ENCODE results near the gene CD36. TPM values are rescaled to one million over a fixed set of nuclear protein-coding genes. Genes with fewer than 3 reads are reported as not detected.

CD36 gene
- polyA plus RNA-seq, 3 donors, result 22.6 to 33.6 (median 27.3) TPM

DNA sequence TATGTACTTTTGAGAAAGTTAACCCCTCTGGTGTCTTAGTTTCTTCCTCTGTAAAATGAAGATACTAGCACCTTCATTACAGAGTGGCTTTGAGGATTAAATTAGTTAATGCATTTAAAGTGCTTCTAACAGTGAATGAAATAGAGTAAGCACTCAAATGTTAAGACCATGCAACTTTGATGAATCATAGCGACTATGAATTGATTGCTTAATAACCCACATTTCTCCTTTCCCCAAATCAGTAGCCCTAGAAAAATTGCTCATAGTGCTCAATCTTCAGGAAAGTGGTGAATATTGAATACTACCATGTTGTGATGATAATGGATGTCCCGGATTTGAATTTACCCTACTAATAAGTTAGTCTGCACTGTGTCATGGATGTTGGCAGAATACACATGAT is 48.1 kb downstream of the CD36 start:
- no peak for DNase-seq

DNA sequence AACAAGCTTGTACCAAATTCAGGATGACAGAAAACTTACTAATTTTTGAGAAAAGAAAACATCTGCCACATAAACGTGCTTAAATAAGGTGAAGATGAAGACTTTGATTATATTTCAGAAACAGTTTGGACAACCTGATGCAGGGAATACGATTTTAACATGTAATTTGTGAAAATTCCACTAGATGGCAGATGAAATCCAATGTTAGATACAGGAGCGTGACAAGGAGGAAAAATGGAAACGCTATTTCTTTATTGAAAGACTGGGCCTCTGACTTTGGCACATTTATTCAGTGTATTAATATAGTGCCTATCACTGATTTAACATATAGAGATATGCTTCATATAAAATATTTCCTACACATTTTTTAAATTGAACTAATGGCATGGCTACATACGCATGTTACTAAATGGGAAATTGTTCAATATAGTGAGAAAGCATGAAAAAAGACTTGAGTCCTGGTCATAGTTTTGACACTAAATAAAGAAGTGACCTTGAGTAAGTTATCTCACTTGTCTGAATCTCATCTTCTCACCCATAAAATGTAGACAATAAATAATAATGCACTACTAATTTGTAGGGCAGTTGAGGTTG is 60.7 kb downstream of the CD36 start:
- DNase-seq, result peak; percentile 31

DNA sequence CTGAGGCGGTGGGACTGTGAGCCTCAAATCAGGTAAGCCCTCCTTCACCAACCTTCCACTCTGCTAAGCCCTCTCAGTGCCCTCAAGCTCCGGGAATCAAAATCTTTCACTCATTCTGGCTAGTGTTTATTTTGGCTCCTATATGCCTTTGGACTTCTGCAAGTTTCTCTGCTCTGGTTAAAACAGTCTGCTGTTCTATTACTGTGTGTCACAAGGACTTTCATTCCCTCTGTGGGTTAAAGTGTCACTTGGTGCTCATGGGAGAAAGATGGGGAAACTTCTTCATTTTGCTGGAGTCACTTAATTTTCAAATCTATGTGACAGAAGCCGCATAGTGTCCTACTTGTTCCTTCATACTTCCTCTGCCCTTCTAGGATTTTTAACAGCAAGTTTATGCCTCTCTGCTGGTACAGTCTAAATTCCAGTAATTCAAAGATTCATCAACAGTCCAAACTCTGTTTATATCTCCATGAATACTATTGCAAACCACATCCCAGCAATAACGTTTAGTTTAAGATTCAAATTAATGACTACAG is 61.3 kb downstream of the CD36 start:
- no peak for DNase-seq

DNA sequence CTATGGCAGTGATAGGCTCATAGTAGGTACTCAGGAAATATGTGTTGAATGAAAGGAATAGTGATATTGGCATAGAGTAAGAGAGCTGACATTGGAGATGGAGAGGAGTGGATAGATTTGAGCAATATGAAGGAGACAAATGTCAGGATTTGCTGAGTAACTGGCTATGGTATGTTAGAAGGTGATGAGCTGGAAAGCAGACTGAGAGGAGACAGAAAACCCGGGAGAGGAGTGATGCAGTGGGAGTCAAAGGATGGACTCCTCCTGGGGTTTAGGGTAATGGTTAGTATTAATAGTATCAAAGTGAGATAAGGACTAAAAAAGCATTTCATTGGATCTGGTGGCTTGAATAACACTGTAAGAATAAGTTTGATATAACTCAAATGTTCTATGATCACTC is 64.8 kb downstream of the CD36 start:
- DNase-seq, result no peak

DNA sequence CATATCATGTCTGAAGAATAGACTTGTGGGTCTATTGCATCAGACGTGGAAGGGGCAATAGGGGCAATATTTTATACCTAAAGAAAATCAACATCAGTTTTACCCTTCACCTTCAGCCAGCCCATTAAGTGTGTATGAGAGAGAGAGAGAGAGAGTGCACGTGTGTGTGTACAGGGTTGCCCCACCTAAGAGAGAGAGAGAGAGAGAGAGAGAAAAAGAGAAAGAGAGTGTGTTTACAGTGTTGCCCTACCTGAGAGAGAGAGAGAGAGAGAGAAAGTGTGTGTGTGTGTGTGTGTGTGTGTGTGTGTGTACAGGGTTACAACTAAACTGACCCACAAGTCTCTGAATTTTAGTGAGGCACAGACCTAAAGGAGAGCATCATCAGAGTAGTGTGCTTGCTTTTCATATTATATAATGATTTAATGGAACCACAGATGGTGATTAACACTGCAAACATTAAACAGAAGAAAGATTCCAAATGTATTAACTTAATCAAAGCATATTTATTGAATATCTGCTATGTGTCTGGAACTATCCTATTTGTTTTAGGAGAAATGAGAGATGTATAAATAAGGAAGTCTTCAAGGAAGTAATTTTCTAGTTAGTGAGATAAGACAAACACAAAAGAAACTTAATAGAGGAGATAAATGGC is 66.8 kb downstream of the CD36 start:
- no peak for DNase-seq

DNA sequence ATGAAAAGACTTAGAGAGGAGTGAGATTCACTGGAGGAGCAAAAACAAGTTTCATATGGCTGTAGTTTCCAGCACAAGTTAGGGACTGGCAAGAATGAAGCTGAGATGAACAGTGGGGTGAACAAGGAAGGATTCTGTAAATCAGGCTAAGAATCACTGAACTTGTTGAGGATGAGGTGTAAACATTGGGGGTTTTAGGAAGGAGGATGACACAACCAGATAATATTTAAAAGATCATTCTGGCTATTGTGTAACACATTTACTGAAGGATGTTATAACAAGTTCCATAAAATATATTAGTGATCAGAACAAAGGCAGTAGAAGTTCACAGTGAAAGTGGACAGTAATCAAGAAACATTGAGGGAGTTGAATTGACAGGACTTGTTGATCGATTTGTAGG is 68.9 kb downstream of the CD36 start:
- no peak for DNase-seq

DNA sequence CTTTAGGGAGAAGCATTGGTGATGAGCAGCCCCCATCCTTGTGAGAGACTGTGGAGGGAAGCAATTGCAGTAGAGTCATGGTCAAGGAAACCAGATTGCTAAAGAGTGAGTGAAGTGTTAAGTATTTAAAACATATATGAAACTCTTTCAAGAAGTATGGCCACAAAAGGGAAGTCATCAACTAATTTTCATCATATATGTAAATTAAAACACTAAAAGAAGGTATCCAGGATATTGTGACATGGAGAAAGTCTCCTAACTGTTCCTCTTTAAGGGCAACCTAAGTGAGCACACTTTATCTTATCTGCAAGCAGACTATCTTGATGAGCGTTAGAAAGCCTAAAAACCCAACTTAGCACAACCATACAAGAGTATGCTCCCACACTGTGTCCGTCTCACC is 69.7 kb downstream of the CD36 start:
- no peak for DNase-seq

DNA sequence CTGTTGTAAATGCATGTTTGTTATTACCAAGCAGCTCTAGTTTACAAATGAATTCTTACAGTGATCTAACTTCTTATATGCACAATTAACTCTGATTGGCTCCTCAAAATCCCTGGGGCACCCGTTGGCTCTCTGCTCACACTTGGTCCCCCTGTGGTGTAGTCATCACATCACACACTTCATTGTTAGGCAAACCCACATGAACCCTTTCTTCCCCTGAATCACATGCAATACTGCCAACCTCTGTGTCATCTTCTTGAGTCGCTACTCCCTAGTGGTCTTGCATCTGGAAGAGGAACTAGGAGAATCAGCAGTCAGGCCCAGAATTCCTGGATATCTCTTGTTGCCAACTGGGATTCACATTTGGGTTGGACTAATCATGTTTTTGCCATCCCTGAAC is 73.1 kb downstream of the CD36 start:
- DNase-seq, result no peak

DNA sequence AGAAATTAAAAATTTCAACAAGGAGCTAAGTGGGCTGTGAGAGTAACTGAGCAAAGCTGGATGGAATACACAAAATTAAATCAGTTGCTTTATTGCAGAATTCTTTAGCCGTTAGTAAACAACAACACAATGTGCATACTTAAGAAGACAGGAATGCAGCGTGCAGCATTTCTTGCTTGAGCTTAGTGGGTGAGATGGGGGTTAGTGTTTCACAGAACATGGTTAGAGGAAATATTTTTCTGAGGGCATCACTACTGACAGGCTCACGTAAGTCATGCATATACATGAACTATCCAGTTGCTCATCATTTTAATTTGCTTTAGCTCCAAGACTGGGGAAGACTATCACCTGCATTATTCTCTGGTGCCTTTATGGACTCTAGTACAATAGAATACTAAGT is 80.8 kb downstream of the CD36 start:
- DNase-seq, result no peak

DNA sequence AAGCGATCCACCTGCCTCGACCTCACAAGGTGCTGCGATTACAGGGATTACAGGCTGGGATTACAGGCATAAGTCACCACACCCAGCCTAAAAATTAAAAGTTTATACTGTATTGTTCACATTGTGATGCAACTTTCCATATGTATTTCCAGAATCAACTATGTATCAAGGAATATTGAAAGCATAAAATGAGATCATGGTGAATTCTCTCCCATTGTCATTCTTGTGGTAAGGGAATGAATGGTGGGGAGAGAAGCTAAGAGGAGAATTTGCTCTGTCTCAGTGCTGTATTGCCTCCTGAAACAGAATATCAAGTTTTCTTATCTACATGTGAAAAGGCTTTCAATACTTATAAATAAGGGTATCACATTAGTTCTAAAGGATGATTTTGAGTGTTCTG is 81.7 kb downstream of the CD36 start:
- no peak for DNase-seq

DNA sequence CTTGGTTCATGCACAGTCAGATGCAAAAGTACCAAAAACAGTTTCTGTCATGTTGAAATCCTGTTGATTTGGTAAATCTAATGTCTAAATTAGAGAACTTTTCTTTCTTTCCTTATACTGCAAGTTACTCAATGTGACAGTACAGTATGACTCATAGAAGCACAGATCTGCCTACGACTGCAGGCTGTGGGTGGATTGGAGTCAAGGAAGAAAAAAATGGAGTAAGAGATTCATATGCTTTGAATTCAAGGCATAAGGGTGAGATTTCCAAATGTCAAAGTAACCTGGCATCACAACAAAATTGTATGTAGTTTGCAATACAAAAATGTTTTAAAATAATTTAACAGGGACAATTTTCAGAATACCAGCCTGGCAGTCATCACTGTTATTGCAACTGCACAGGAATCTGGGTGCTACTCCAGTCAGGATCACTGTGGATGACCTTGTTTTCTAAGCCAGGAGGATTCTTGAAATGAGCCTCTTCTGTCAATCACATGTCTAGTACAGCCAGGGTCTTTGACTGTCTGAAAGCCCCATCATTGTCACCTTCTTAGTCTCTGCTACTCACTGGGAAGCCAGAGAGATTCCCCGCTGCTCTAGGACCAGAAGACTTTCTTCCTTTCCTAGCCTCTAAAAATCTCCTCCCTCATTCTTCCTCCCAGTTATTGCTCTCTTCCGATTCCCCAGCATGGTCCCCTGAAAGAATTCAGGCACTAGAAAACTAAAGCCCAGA is 83.6 kb downstream of the CD36 start:
- no peak for DNase-seq

DNA sequence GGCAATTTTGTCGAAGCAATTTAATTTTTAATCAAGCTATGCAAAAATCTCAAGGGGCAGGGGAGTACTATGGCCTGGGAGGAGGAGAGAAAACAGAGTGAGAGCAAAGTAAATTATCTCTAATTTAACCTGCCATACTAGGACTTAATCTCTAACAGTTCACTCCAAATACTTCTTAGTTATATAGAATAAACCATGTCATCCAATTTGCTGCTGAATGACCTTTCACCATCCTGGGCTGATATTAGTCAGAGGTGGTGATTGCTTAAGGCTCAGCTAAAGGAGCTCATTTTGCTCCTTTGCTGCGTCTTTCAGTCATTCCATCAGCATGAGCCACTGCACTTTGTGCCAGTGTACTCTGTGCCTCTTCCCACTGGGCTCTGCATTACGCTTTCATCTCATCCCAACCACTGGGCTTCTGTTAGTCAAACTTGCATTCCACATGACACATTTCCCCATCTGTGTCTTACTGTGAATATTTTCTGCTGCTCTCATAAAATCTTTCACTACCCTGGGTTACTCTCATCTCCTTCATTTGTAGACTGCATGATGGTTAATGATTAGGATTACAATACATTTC is 84.3 kb downstream of the CD36 start:
- DNase-seq, result no peak

DNA sequence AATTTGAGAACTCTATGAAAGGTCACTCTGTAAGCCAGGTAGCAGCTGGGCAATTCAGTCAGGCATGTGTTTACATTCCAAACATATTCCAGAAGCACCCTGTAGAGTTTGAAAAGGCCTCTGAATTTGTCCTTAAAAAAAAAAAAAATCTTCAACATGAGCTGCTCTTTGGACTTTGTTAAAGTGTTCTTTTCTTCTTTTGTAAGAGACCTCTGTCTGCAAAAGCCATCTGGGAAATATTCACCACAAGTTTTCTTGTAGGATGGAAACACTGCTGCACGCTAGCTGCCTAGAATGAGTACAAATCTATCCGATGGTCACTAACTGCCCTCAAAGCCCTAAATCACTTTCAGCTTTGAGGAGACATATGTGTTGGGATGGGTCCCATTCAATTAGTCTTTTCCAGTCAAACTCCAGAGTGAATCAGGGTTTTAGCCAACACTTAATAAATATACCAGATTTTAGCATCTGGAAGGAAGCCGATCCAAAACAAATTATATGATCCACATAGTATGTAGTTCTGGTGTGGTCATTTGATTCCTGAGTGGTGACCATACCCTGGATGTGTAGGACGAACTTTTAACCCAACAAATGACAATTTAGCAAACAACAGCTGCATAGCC is 85.9 kb downstream of the CD36 start:
- DNase-seq, result peak; percentile 84

DNA sequence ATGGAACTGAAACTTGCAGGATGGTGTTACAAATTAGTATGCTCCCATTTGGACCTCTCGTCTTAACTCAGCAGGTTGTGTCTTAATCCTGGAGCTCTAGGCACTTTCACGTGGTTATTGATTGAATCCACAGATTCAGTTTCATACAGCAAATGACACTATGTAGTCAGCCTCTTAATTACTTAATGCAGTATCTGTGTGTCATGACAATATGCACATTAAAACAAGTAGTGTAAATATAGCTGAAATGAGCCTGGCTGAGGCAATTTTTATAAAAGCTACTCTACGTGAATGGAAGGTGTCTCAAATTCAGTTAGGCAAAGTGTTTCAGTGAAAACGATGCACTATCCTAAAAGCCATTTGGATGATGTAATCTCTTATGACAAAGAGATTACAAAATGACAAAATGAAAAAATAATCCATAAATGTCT is 86.8 kb downstream of the CD36 start:
- DNase-seq, result no peak

Other genes starting within 250 kb of the CD36 start
- gene GNAT3, start 126.6 kb upstream of the CD36 start, polyA plus RNA-seq (ENCODE audit: insufficient read length in 3 of 3), result not detected